NCI-H1105 (cell line): Measurements from ENCODE around the gene CTDSP1.
A peak's percentile ranks its signal among the peaks of the same experiment; 100 is the strongest.

Experiments used
- DNase-seq: peaks from one replicate; lab custom pipeline; 2025; lab: John Stamatoyannopoulos, UW

Gene CTDSP1, protein sequence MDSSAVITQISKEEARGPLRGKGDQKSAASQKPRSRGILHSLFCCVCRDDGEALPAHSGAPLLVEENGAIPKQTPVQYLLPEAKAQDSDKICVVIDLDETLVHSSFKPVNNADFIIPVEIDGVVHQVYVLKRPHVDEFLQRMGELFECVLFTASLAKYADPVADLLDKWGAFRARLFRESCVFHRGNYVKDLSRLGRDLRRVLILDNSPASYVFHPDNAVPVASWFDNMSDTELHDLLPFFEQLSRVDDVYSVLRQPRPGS

DNA sequence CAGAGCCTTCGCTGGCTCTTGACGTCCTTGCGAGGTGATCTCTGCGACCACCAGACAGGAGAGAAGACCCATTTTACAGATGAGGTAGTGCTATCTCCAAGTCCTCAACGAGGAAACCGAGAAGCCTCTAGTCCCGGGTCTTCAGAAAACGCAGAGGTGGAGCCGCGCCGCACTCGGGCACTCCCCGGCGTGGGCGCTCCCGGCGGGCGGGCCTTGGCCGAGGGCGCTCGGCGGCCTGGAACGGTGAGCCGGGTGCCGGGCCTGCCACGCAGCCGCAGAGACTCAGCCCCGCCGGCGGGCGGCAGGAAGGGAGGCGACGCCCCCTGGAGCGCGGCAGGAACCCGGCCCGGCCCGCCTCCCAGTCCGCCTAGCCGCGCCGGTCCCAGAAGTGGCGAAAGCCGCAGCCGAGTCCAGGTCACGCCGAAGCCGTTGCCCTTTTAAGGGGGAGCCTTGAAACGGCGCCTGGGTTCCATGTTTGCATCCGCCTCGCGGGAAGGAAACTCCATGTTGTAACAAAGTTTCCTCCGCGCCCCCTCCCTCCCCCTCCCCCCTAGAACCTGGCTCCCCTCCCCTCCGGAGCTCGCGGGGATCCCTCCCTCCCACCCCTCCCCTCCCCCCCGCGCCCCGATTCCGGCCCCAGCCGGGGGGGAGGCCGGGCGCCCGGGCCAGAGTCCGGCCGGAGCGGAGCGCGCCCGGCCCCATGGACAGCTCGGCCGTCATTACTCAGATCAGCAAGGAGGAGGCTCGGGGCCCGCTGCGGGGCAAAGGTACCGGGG is at the start of gene CTDSP1:
TSS of gene CTDSP1 (plus strand) at position 478 of the 776 bp plus-strand sequence. CDS start at position 701, 223 bp downstream.
- DNase-seq: peak; percentile 83

DNA sequence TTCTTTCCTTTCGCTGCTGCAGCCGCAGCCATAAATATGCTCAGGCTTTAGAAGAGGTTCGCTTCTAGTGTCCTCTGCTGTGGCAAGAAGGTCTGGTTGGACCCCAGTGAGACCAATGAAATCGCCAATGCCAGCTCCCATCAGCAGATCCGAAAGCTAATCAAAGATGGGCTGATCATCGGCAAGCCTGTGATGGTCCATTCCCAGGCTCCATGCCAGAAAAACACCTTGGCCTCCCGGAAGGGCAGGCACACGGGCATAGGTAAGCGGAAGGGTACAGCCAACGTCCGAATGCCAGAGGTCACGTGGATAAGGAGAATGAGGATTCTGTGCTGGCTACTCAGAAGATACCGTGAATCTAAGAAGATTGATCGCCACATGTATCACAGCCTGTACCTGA is 45.6 kb upstream of the CTDSP1 start:
- no peak for DNase-seq

DNA sequence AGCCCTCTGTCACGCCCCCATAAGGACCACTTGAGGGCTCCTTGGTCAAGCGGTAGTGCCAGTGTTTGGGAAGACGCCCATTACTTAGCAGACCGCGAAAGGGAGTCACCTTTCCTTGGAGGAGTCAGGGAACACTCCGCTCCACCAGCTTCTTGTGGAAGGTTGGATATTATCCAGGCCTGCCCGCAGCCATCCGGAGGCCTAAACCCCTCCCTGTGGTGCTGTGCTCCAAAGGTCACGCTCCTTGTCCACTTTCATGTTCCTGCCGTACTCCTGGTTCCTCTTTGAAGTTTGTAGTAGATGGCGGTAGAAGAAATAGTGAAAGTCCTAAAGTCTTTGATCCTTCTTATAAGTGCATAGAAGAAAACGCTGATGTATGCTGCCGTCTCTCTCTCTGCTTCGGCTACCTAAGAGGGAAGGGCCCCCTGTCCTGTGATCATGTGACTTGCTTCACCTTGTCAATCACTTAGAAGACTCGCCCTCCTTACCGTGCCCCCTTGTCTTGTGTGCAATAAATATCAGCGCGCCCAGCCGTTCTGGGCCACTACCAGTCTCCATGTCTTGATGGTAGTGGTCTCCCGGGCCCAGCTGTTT is 44.7 kb upstream of the CTDSP1 start:
- DNase-seq: no peak

DNA sequence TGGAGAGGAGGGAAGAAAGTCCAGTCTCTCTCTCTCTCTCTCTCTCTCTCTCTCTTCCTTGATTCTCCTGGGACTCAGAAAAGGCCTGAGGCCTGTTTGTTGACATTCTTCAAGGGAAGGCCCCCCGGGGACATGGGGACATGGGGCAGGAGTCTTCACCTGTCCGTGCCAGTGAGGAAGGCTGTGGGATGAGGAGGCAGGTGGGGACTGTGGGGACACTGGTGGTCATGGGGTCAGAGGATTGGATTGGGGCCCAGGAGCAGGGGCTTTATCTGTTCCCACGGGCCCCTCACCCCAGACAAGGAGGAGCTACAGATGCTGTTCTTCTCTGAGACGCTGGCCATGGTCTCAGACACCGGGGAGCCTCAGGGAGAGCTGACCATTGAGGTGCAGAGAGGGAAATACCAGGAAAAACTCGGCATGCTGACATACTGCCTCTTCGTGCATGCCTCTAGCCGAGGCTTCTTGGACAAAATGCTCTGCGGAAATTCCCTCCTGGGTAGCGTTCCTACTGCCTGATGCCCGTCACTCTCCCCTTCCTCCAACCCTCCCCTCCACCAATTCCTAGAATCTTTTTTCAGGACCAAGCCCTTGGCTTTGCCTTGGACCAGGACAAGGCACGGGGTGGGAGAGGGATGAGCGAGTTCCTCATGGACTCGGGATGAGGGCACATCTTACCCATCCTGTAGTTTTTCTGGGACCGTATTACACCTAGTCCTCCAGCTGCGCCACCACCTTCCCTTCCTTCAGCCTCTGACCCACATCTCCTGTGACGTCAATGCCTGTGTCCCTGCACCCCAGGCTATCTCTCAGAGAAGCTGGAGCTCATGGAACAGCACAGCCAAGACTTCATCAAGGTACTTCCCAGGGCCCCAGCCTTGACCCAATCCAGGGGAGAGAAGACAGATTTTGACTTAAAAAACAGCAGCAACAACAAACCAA is 42.2 kb upstream of the CTDSP1 start:
- DNase-seq: no peak

DNA sequence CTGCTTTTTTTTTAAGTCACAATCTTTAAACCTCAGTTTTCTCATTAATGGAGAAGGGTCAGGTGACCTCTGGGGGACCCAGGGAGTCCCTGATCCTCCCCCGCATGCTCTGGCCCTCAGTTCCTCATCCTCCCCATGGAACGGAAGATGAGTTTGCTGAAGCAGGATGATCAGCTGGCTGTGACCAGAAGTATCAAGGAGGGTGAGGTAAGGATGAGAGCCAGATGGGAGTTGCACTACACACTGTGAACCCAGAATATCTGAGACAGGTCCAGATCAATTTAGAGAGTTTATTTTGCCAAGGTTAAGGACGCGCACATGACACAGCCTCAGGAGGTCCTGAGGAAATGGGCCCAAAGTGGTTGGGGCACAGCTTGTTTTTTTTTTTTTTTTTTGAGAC is 39.2 kb upstream of the CTDSP1 start:
- no peak for DNase-seq

DNA sequence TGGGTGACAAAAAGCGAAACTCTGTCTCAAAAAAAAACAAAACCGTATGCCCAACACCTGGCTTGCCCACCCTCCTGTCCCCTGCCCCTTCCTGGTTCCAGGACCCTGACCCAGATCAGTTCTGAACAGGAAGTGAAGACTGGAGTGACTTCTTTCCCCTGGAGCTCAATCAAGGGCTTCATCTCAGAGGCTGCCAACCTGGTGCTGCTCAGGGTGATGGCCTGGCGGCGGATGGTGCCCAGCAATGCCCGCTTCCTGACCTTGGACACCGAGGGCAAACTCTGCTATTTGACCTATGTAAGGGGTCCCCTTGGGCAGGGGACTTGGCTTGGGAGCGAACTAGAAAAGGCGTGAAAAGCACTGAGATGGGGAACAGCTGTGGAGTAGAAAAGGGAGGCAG is 37.1 kb upstream of the CTDSP1 start:
- no peak for DNase-seq

DNA sequence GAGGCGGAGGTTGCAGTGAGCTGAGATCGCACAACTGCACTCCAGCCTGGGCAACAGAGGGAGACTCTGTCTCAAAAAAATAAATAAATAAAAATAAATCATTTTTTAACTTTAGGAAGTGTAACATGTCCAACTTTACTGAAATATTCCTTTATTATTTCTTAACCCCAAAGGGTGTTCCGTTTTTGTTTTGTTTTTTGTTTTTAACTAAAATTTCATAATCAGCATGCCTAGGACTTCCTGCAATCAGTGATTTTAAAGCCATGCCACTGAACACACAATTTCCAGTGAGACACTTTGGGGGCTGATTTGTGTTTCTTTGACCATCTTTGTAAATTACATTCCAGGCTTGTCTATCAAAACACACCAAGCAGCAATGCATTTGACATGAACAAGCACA is 35.9 kb upstream of the CTDSP1 start:
- no peak for DNase-seq

DNA sequence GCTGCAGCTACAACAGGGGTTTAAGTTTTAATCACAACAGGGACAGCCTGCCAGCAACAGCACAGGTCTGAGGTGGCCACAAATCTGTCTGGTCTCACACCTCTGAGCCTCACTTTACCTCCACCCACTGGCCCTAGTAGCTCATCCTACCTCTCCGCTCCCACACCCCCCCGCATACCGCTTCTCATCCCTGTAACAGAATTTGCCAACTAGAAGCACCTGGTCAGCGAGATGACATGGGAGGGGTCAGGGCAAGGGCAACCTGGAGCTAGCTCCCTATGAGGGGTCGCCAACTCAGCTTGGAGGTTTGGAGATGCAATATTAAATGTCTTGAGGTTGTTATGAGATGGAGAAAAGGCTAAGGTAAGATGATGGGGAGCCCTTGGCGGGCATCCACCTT is 35.5 kb upstream of the CTDSP1 start:
- DNase-seq: no peak

DNA sequence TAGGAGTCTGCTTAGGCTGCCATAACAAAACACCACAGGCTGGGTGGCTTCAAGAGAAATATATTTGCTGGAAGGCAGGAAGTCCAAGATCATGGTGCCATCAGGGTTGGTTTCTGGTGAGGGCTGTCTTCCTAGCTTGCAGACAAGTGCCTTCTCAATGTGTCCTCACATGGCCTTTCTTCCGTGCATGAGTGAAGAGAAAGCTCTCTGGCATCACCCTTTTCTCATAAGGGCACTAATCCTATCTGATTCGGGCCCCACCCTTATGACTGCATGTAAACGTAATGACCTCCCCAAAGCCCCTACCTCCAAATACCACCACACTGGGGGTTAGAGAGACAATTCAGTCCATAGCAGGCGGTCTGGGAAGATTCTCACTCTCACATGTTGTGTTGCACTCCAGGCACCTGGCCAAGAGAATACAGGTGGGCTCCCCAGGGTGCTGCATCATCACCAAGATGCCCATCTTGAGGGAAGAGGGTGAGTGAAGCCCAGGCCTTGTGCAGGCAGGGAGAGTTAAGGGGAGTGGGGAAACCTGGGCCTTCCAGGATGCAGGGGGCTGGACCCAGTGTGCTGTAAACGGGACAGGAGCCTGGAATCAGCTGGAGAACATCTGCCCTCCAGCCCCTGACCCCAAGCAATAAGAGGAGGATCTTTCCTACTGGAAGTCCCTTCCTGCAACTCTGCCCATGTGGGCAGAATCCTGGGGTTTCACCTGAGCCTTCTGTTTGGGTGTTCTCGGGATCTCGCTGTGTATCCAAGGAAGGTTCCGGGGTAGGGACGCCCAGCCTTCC is 32.9 kb upstream of the CTDSP1 start:
- DNase-seq: no peak

DNA sequence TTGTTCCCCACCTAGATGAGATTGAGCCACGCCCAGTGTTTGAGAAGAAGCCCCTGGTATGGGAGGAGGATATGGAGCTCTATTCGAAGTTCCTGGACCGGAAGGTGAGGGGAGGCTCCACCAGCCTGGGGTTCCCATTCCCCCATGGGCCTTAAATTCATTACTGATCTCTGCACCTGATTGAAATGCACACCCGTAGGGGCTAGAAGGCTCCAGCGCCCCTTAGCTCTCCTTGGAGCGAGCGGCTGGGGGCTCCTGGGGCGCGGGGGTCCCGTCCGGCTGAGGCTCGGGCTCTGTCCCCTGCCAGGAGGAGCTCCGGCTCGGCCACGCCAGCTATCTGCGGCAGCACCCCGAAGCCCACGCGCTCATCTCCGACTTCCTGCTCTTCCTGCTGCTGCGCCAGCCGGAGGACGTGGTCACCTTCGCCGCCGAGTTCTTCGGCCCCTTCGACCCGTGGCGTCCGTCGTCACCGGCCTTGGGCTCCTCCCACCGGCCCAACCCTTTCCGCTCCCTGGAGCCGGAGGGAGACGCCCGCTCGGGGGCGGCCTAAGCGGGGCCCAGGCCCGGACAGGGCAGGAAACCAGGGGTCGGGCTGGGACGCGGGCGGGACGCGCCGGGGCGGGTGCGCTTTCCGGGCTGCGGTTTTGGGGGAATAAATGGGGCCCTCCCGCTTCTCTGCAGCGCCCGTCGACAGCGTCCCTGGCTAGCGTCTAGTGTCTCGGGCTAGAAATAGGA is 32.1 kb upstream of the CTDSP1 start:
- no peak for DNase-seq

DNA sequence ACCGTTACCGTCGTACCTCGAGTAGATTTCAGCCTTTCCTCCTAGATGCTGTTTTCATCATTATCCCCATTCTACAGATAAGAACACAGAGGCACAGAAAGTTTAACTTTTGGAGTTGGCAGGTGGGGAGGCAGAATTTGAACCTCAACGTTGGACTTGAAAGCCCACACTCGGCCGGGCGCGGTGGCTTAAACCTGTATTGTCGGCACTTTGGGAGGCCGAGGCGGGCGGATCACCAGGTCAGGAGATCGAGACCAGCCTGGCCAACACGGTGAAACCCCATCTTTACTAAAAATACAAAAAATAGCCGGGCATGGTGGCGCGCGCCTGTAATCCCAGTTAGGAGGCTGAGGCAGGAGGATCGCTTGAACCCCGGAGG is 31.5 kb upstream of the CTDSP1 start:
- no peak for DNase-seq

DNA sequence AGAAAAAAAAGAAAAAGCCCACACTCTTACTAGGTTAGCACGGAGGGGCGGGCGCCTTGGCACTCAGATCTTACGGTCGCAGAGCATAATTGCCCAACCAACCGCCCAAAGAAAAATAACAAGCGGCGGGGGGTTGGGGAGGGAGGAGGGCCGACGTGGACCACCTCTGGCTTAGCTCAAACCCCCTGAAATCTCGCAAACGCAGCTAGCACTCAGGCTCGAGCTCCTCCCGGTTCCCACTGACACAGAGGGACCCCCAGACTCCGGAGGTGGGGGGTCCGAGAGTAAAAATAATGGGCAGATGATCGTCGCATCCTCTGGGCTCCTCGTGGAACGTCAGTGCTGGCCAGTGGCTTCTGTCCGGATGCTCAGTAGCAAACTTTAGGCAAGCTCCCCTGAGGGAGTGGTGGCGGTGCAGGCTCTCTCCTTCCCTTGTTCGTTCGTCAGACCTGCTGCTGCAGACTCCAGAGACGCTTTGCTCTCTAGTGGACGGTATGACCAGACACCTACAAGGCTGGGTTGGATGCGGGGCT is 31.0 kb upstream of the CTDSP1 start:
- DNase-seq: no peak

DNA sequence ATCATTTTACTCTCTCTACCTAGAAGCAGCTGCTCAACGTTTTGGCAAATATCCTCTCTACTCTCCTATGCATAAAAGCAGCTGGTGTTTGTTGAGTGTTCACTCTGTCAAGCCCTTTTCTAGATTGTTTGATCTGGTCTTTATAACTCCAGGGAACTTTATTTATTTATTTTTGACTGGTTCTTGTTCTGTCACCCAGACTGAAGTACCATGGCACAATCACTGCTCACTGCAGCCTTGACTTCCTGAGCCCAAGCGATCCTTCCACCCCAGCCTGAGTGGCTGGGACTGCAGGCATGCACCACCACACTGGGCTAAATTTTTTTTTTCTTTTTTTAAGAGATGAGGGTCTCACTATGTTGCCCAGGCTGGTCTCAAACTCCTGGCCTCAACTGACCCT is 30.3 kb upstream of the CTDSP1 start:
- DNase-seq: peak; percentile 12

DNA sequence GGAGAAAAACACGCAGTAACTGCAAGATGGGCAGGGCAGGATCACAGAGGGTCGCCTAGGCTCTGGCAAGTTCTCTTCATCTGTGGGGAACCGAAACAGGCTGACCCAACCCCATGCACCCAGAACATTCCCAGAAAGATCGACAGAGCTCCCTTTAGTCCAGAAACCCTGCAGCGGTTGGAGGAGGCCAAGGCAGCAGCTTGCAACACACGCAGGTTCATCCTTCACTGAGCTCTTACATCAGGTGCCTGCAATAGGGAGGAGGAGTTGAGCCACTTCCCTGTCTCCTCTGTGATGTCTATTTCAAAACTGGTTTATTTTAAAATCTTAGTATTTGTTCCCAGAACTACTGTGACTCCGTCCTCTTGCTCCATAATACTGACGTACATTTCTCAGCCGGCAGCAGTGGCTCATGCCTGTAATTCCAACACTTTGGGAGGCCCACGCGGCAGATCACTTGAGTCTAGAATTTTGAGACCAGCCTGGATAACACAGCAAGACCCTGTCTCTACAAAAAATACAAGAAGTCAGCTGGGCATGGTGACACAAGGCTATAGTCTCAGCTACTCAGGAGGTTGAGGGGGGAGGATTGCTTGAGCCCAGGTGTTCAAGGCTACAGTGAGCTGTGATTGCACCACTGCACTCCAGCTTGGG is 29.1 kb upstream of the CTDSP1 start:
- no peak for DNase-seq

DNA sequence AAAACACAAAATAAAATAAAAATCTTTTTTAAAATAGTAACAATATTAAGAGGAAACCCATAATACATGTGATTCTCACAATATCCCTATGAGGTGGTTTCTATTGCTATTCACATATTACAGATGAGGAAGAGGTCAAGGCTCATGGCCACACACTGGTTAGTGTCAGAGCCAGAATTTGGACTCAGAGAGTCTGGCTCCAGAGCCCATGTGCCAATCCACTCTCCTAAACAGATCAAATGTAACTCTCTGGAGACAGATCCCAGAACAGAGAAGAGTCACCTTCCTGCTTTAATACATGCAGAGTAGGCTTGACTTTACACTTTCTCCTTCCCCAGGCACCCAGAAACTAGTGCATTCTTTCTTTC is 27.7 kb upstream of the CTDSP1 start:
- no peak for DNase-seq

DNA sequence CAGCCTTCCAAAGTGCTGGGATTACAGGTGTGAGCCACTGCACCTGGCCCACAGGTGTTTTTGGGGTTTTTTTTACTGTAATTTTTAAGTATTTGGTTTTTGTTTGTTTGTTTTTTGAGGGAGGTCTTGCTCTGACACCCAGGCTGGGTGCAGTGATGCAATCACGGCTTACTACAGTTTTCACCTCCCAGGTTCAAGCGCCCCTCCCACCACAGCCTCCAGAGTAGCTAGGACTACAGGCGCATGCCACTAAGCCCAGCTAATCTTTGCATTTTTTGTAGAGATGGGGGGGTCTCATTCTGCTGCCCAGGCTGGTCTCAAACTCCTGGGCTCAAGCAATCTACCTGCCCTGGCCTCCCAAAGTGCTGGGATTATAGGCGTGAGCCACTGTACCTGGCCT is 24.9 kb upstream of the CTDSP1 start:
- DNase-seq: no peak

DNA sequence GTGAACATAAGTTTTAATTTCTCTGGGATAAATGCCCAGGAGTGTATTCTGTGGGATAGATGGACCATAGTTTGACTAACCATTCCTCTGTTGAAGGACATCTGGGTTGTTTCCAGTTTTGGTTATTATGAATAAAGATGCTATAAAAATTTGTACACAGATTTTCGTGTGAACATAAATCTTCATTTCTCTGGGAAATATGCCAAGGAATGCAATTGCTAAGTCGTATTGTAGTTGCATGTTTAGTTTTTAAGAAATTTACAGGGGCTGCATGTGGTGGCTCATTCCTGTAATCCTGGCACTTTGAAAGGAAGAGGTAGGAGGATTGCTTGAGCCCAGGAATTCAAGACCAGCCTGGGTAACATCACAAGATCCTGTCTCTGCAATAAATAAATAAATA is 24.5 kb upstream of the CTDSP1 start:
- DNase-seq: no peak

DNA sequence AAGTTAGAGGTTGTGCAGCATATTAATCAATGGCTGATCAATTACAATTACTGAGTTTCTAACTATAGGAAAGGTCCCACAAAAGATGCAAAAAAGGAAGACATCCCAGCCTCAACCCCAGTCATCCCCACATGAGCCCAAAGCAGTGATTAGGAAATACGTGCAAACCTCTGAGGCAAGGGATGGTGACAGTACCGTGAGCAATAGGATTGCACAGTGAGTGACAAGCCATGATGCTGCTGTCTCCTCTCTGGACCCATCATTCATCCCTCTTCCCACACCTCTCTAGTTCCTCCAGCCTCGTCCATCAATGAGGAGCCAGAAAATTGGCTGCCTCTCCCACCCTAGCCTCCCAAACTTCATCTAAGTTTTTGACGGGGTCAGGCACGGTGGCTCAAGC is 21.6 kb upstream of the CTDSP1 start:
- no peak for DNase-seq

DNA sequence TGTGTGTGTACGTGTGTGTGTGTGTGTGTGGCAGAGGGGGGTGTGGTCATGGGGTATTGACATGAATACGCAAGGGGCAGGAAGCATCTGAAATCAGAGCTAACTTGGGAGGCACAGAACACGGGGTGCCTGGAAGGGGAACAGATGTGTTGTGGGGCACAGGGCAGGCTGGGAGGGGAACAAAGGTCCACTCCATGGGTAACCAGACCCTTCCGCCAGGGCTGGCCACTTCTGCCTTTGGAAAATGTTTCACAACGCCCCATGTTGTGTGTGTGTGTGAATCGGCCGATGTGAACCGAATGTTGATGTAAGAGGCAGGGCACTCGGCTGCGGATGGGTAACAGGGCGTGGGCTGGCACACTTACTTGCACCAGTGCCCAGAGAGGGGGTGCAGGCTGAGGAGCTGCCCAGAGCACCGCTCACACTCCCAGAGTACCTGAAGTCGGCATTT is 17.7 kb upstream of the CTDSP1 start, which contains the start of gene SLC11A1:
TSS of gene SLC11A1 (plus strand) at position 358 of the 451 bp plus-strand sequence. CDS start 96 bp downstream, outside the sequence.
- DNase-seq: no peak

DNA sequence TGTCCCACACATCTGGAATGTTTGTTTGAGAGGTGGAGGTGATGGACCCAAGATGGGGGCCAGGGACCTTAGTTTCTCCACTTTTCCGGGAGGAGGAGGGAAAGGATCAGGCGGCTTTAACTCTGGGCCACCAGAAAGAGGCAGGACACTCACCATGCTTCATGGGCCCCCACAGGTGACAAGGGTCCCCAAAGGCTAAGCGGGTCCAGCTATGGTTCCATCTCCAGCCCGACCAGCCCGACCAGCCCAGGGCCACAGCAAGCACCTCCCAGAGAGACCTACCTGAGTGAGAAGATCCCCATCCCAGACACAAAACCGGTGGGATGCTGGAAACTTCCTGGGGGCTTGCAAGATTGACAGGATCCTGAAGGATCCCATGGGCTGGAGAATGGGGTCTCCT is 16.9 kb upstream of the CTDSP1 start:
- no peak for DNase-seq
